ENCODE data around the gene TAOK1.
A peak's percentile ranks its signal among the peaks of the same experiment; 100 is the strongest.

TAOK1 gene

DNA sequence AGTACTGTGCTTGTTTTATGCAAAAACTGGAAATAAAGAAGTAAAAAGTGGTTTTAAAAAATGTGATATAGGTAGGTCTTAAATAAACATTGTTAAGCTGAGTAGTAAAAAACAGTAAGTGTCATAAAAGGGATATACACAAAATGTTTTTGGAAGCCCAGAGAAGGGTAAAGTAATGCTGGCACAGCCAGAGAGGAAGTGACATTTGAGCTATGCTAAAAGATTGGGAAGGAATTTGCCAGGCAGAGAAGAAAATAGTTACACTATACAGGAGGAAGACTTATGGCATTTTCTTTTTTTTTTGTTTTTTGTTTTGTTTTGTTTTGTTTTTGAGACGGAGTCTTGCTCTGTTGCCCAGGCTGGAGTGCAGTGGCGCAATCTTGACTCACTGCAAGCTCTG lies 40.8 kb upstream of the TAOK1 start:
- Histone ChIP-seq H3K27ac (no peak overlapping the region), H3K9ac (no peak overlapping the region), H3K4me3 (no peak overlapping the region), H3K27me3 (no peaks in the 10 kb centered on the region), H3K4me1 (peaks cover 0 to 12% (median 5%) of the 10 kb centered on the region in 10 experiments; a peak in 5 of 20 replicates), H3K4me2 (no peak overlapping the region), H3K9me3 (replicated peaks in 1 of 11) (no peaks in the 10 kb centered on the region), H4K20me1 (no peaks in the 10 kb centered on the region), H3K36me3 (no peaks in the 10 kb centered on the region)
- TF ChIP-seq Cebpa-rat (IDR thresholded peaks at IDR 0.05), result no peak

DNA sequence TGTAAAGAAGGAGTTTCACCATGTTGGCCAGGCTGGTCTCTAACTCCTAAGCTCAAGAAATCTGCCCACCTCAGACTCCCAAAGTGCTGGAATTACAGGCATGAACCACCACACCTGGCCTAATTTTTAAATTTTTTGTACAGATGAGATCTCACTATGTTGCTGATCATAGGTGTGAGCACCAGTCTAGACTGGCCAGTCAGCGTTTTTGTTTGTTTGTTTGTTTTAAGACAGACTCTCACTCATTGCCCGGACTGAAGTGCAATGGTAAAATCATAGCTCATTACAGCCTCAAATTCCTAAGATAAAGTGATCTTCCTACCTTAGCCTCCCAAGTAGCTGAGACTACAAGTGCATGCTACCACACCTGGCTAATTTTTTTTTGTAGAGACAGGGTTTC lies 38.0 kb upstream of the TAOK1 start:
- H3K4me1 ChIP-seq, result peaks cover 0 to 12% (median 5%) of the 10 kb centered on the region in 10 experiments; a peak in 5 of 20 replicates
- H3K27ac ChIP-seq, result no peak overlapping the region
- TF ChIP-seq Cebpa-rat (IDR thresholded peaks at IDR 0.05), result no peak
- H3K4me2 ChIP-seq, result no peak overlapping the region
- no peak overlapping the region for H3K9ac ChIP-seq
- H3K9me3 ChIP-seq (replicated peaks in 1 of 11), result no peaks in the 10 kb centered on the region
- no peaks in the 10 kb centered on the region for H4K20me1 ChIP-seq
- no peaks in the 10 kb centered on the region for H3K36me3 ChIP-seq
- no peak overlapping the region for H3K4me3 ChIP-seq
- no peaks in the 10 kb centered on the region for H3K27me3 ChIP-seq

DNA sequence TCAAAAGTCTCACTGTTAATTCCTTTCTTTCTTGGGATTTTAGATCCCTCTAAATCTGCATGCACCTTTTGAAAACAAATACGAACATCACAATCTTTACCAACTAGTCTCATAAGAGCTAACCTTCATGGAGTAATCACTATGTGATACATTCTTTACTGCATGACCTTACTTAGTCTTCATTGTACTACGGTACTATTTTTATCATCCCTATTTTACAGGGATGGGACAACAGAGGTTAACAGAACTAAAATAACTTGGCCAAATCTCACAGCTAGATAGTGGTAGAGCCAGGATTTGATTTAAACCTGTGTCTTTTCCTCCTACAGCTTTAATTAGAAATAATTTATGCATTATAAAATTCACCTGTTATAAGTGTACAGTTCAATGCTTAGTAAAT lies 32.9 kb upstream of the TAOK1 start:
- Histone ChIP-seq H3K36me3 (no peaks in the 10 kb centered on the region), H3K27ac (no peak overlapping the region), H3K4me2 (no peak overlapping the region; a peak in 1 of 22 replicates), H3K27me3 (no peaks in the 10 kb centered on the region), H3K4me1 (peaks cover 8 to 22% (median 12%) of the 10 kb centered on the region in 10 experiments; a peak in 18 of 20 replicates), H3K4me3 (no peak overlapping the region), H3K9me3 (replicated peaks in 1 of 11) (no peaks in the 10 kb centered on the region), H4K20me1 (no peaks in the 10 kb centered on the region), H3K9ac (no peak overlapping the region)
- TF ChIP-seq Cebpa-rat (IDR thresholded peaks at IDR 0.05), result no peak

DNA sequence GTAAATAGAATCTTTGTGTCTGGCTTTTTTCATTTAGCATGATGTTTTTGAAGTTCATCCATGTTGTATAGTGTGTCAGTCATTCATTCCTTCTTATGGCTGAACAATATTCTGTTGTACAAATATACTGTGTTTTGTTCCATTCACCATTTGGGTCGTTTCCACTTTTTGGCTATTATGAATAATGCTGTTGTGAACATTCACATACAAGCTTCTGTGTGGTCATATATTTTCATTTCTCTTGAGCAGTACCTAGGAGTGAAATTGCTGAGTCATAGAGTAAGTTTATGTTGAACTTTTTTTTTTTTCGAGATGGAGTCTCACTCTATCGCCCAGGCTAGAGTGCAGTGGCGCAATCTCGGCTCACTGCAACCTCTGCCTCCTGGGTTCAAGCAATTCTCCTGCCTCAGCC lies 32.3 kb upstream of the TAOK1 start:
- Histone ChIP-seq H3K9ac (no peak overlapping the region), H3K9me3 (replicated peaks in 1 of 11) (no peaks in the 10 kb centered on the region), H3K27me3 (no peaks in the 10 kb centered on the region), H4K20me1 (no peaks in the 10 kb centered on the region), H3K36me3 (no peaks in the 10 kb centered on the region), H3K4me1 (peaks cover 8 to 22% (median 12%) of the 10 kb centered on the region in 10 experiments; a peak in 18 of 20 replicates), H3K4me3 (no peak overlapping the region), H3K4me2 (peak overlapping the region in 3 of 11 experiments; percentile 5 to 30 (median 27); a peak in 2 of 22 replicates), H3K27ac (no peak overlapping the region)
- no peak for TF ChIP-seq Cebpa-rat (IDR thresholded peaks at IDR 0.05)

DNA sequence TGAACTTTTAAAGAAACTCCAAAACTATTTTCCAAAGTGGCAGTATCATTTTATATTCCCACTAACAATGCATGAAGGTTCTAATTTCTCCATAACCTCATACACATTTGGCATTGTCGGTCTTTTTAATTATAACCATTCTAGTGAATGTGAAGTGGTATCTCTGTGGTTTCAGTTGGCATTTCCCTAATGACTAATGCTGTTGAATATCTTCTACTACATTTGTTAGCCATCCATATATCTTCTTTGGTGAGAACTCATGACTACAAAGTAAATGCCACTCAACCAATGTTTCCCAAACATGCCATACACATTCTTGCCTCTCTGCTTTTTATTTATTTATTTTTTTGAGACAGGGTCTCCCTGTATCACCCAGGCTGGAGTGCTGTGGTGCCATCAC lies 31.7 kb upstream of the TAOK1 start:
- H3K9ac ChIP-seq, result no peak overlapping the region

DNA sequence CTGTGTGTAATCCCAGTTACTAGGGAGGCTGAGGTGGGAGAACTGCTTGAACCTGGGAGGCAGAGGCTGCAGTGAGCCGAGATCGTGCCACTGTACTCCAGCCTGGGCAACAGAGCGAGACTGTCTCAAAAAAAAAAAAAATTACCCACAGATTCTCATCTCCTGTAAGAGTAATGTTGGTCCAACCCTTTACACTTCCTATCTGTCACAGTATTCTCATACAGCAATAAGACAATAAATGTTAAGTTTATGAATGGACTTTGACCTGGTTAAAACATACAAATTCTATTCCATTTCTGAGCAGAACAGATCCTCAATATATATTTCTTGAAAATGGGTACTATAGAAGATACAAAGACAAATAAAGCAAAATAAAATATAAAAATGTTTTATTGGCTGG lies 30.4 kb upstream of the TAOK1 start:
- no peak for TF ChIP-seq Cebpa-rat (IDR thresholded peaks at IDR 0.05)
- Histone ChIP-seq H3K4me2 (peak overlapping the region in 4 of 11 experiments; percentile 29 to 38 (median 32); a peak in 5 of 22 replicates), H3K4me1 (peaks cover 8 to 22% (median 12%) of the 10 kb centered on the region in 10 experiments; a peak in 18 of 20 replicates), H3K36me3 (no peaks in the 10 kb centered on the region), H4K20me1 (no peaks in the 10 kb centered on the region), H3K27me3 (no peaks in the 10 kb centered on the region), H3K27ac (no peak overlapping the region), H3K4me3 (no peak overlapping the region), H3K9me3 (replicated peaks in 1 of 11) (no peaks in the 10 kb centered on the region), H3K9ac (no peak overlapping the region)

More for the DNA sequence above, 31.7 kb upstream of the TAOK1 start:
- no peaks in the 10 kb centered on the region for H3K27me3 ChIP-seq
- H4K20me1 ChIP-seq, result no peaks in the 10 kb centered on the region
- H3K4me1 ChIP-seq, result peaks cover 8 to 22% (median 12%) of the 10 kb centered on the region in 10 experiments; a peak in 18 of 20 replicates
- no peak overlapping the region for H3K27ac ChIP-seq
- no peak overlapping the region for H3K4me3 ChIP-seq
- no peaks in the 10 kb centered on the region for H3K9me3 ChIP-seq (replicated peaks in 1 of 11)
- H3K36me3 ChIP-seq, result no peaks in the 10 kb centered on the region
- peak overlapping the region in 5 of 11 experiments; percentile 2 to 30 (median 5); a peak in 2 of 22 replicates for H3K4me2 ChIP-seq
- TF ChIP-seq Cebpa-rat (IDR thresholded peaks at IDR 0.05), result no peak

DNA sequence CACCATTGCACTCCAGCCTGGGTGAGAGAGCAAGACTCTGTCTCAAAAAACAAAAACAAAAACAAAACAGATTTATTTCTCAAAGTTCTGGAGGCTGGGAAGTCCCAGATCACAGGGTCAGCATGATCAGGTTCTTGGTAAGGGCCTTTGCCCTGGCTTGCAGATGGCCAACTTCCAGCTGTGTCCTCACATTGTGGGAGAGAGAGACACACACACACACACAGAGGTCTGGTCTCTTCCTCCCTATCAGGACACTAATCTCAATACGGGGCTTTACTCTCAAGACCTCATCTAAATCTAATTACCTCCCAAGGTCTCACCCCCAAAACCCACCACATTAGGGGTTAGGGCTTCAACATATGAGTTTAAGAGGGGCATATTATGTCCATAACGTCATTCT lies 26.4 kb upstream of the TAOK1 start:
- no peaks in the 10 kb centered on the region for H3K9me3 ChIP-seq (replicated peaks in 1 of 11)
- no peak overlapping the region for H3K9ac ChIP-seq
- H3K36me3 ChIP-seq, result no peaks in the 10 kb centered on the region
- H3K4me2 ChIP-seq, result no peak overlapping the region
- no peak for TF ChIP-seq Cebpa-rat (IDR thresholded peaks at IDR 0.05)
- no peaks in the 10 kb centered on the region for H3K27me3 ChIP-seq
- H3K27ac ChIP-seq, result no peak overlapping the region
- H4K20me1 ChIP-seq, result no peaks in the 10 kb centered on the region
- peaks cover 0 to 12% (median 8%) of the 10 kb centered on the region in 10 experiments; a peak in 12 of 20 replicates for H3K4me1 ChIP-seq
- H3K4me3 ChIP-seq, result no peak overlapping the region

DNA sequence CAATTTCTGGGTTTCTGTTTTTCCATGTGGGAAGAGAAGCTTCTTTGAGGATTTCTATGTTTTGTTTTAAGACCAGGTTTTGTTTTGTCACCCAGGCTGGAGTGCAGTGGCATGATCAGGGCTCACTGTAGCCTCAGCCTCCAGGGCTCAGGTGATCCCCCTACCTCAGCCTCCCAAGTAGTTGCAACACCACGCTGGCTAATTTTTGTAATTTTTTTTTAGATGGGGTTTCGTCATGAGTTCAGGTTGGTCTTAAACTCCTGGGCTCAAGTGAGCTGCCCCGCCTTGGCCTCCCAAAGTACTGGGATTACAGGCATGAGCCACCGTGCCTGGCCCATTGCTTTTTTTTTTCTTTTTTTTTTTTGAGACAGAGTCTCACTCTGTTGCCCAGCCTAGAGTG lies 25.5 kb upstream of the TAOK1 start:
- no peak overlapping the region for H3K4me2 ChIP-seq
- no peaks in the 10 kb centered on the region for H3K27me3 ChIP-seq
- no peaks in the 10 kb centered on the region for H3K9me3 ChIP-seq (replicated peaks in 1 of 11)
- no peak for TF ChIP-seq Cebpa-rat (IDR thresholded peaks at IDR 0.05)
- no peak overlapping the region for H3K9ac ChIP-seq
- H3K36me3 ChIP-seq, result no peaks in the 10 kb centered on the region
- peaks cover 5 to 16% (median 9%) of the 10 kb centered on the region in 10 experiments; a peak in 17 of 20 replicates for H3K4me1 ChIP-seq
- H4K20me1 ChIP-seq, result no peaks in the 10 kb centered on the region
- no peak overlapping the region for H3K4me3 ChIP-seq
- no peak overlapping the region for H3K27ac ChIP-seq

DNA sequence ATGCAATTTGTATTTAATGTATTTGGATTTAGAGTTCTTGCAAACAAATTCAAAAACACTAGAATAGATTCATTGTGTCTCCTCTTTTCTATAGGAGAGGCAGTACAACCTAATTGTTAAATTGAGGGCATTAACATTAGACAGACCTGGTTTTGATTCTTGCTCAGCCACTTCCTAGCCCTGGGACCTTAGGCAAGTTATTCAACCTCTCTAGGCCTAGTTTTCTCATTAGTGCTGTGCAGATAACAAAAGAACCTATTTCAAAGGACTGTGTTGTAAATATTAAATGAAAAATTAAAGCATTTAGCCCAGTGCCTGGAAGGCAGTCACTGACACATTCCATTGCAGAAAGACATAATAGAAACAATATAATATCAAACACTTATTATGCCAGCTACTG lies 22.0 kb upstream of the TAOK1 start:
- H3K9ac ChIP-seq, result no peak overlapping the region
- H3K4me2 ChIP-seq, result no peak overlapping the region
- H3K4me3 ChIP-seq, result no peak overlapping the region
- H3K4me1 ChIP-seq, result peaks cover 0 to 10% (median 3%) of the 10 kb centered on the region in 10 experiments; a peak in 8 of 20 replicates
- H3K27me3 ChIP-seq, result no peaks in the 10 kb centered on the region
- no peak overlapping the region for H3K27ac ChIP-seq
- H4K20me1 ChIP-seq, result no peaks in the 10 kb centered on the region
- no peaks in the 10 kb centered on the region for H3K36me3 ChIP-seq
- no peaks in the 10 kb centered on the region for H3K9me3 ChIP-seq (replicated peaks in 1 of 11)
- no peak for TF ChIP-seq Cebpa-rat (IDR thresholded peaks at IDR 0.05)

DNA sequence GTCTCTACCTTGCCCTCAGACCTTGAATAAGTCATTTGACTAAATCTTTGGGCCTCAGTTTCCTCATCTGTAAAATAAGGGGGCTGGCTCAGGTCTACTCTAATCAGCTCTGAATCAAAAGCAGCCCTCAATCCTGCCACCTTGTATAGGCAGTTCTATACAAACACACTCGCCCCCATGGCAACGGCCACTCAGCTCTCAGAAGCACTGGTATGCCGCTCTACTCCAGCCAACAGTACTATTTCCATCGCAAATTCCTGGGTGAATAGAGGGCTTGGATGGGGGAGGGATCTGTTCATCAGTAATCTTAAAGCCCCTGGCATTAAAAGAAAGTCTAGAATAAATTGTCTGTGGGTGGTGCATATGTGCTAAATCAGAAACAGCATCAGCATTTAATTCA lies 21.2 kb upstream of the TAOK1 start:
- H3K27me3 ChIP-seq, result no peaks in the 10 kb centered on the region
- no peak for TF ChIP-seq Cebpa-rat (IDR thresholded peaks at IDR 0.05)
- peak overlapping the region in 1 of 11 experiments; percentile 1; a peak in 1 of 22 replicates for H3K9ac ChIP-seq
- H3K27ac ChIP-seq, result no peak overlapping the region
- no peak overlapping the region for H3K4me3 ChIP-seq
- H3K4me1 ChIP-seq, result peaks cover 0 to 10% (median 3%) of the 10 kb centered on the region in 10 experiments; a peak in 8 of 20 replicates
- no peaks in the 10 kb centered on the region for H3K36me3 ChIP-seq
- no peaks in the 10 kb centered on the region for H3K9me3 ChIP-seq (replicated peaks in 1 of 11)
- peak overlapping the region in 1 of 11 experiments; percentile 80; a peak in 2 of 22 replicates for H3K4me2 ChIP-seq
- H4K20me1 ChIP-seq, result no peaks in the 10 kb centered on the region
